ENCODE measurements around the gene AIG1.

GRCh38 chr6:143376861-143377260 is 316.2 kb downstream of the AIG1 start:
- TF ChIP-seq POLR2A (IDR thresholded peaks at IDR 0.05; ENCODE audit: low read depth, low read length) (no peak), POLR2AphosphoS5 (IDR thresholded peaks at IDR 0.05; ENCODE audit: low read depth, low read length) (no peak)

All from GM12892 (cell line).